Stimulated activated CD8-positive, alpha-beta memory T cell treated with anti-CD3 and anti-CD28 coated beads, Interleukin-15, amount 100 ng/mL, for 4 hours (primary cell): ENCODE data around the gene LRRC8B.
A peak's percentile ranks its signal among the peaks of the same experiment; 100 is the strongest.
"Not testable (repeated sequence)": the region's sequence is repeated elsewhere in the genome, so short reads cannot be mapped to it uniquely, and the experiment has no call there.

Source experiments
- DNase-seq, 2 donors: peaks; one replicate each; pipeline ENCODE4 v3.0.0-alpha.2; 2020; ENCODE audit warnings: low read depth in 2 of 2

LRRC8B gene

GRCh38 chr1:89524369-89525168 is at the start of gene LRRC8B:
Gene LRRC8B, plus strand, starts transcription at chr1:89524829. Its CDS starts 57,822 bp downstream, at chr1:89582651.
- peak; percentile 87 to 89 for DNase-seq

- DNase-seq, result no peak
Measured at GRCh38 chr1:89475269-89475668, 49.4 kb upstream of the LRRC8B start.

- DNase-seq, result no peak
Measured at GRCh38 chr1:89476072-89476471, 48.6 kb upstream of the LRRC8B start.

GRCh38 chr1:89483010-89483756 is 41.4 kb upstream of the LRRC8B start:
- peak; percentile 29 to 63 for DNase-seq

GRCh38 chr1:89483757-89484077 is 40.9 kb upstream of the LRRC8B start:
- no peak for DNase-seq

GRCh38 chr1:89484092-89485038 is 40.3 kb upstream of the LRRC8B start:
- DNase-seq, result no peak

GRCh38 chr1:89487972-89488371 is 36.7 kb upstream of the LRRC8B start:
- no peak for DNase-seq

GRCh38 chr1:89489047-89489729 is 35.4 kb upstream of the LRRC8B start:
- no peak for DNase-seq

GRCh38 chr1:89490389-89490788 is 34.2 kb upstream of the LRRC8B start:
- no peak for DNase-seq

- DNase-seq, result no peak
Measured at GRCh38 chr1:89499320-89499719, 25.3 kb upstream of the LRRC8B start.

GRCh38 chr1:89502042-89502441 is 22.6 kb upstream of the LRRC8B start:
- no peak for DNase-seq

- DNase-seq, result no peak
Measured at GRCh38 chr1:89502895-89503294, 21.7 kb upstream of the LRRC8B start.

- no peak for DNase-seq
Measured at GRCh38 chr1:89503690-89504089, 20.9 kb upstream of the LRRC8B start.

GRCh38 chr1:89510061-89510460 is 14.6 kb upstream of the LRRC8B start:
- not testable (repeated sequence) for DNase-seq

- no peak for DNase-seq
Measured at GRCh38 chr1:89512996-89513720, 11.5 kb upstream of the LRRC8B start.

- DNase-seq, result no peak
Measured at GRCh38 chr1:89516055-89516454, 8.6 kb upstream of the LRRC8B start.

GRCh38 chr1:89518221-89518631 is 6.4 kb upstream of the LRRC8B start:
- no peak for DNase-seq

- DNase-seq, result peak in 1 of 2 donors; percentile 28
Measured at GRCh38 chr1:89519779-89520358, 4.8 kb upstream of the LRRC8B start.

GRCh38 chr1:89521977-89522376 is 2.7 kb upstream of the LRRC8B start:
- DNase-seq, result not testable (repeated sequence)
